Esophagus muscularis mucosa (tissue), 4 donors: Measurements from ENCODE around the gene NBEA.

Experiments
- CTCF ChIP-seq, 3 experiments: fragments of 200-600 bp in 2 of 3; fragments of 450-650 bp in 1 of 3; sonication (generic) in 2 of 3; IDR thresholded peaks; one replicate each; pipeline ENCODE4 v1.5.1; 2017 to 2019; ENCODE audit warnings: antibody characterized with exemption in 3 of 3, mild to moderate bottlenecking in 2 of 3, moderate library complexity in 1 of 3
- EP300 ChIP-seq: sonication (generic); formaldehyde crosslinking; IDR thresholded peaks from one replicate; pipeline ENCODE4 v1.6.1; 2017; ENCODE audit warnings: antibody characterized with exemption
- POLR2A ChIP-seq: fragments of 450-650 bp; IDR thresholded peaks from one replicate; pipeline ENCODE4 v1.6.1; 2017; ENCODE audit warnings: antibody characterized with exemption, moderate library complexity, mild to moderate bottlenecking, low read depth
- POLR2AphosphoS5 ChIP-seq, 2 donors: sonication (generic); formaldehyde crosslinking; IDR thresholded peaks; one replicate each; pipeline ENCODE4 v1.6.1; 2017; ENCODE audit warnings: antibody characterized with exemption in 2 of 2

GRCh38 chr13:35392768-35393167 lies 450.7 kb downstream of the NBEA start:
- TF ChIP-seq CTCF (IDR thresholded peaks at IDR 0.05) (no peak), POLR2A (no peak), POLR2AphosphoS5 (IDR thresholded peaks at IDR 0.05) (no peak), EP300 (no peak)
